ENCODE data around the gene SRSF10. TPM values are rescaled to one million over a fixed set of nuclear protein-coding genes. Genes with fewer than 3 reads are reported as not detected.
A peak's percentile ranks its signal among the peaks of the same experiment; 100 is the strongest.
"Not testable (repeated sequence)": the region's sequence is repeated elsewhere in the genome, so short reads cannot be mapped to it uniquely, and the experiment has no call there.

SRSF10 gene
- total RNA-seq, 1 donor from 2014 or later = 126 TPM

DNA sequence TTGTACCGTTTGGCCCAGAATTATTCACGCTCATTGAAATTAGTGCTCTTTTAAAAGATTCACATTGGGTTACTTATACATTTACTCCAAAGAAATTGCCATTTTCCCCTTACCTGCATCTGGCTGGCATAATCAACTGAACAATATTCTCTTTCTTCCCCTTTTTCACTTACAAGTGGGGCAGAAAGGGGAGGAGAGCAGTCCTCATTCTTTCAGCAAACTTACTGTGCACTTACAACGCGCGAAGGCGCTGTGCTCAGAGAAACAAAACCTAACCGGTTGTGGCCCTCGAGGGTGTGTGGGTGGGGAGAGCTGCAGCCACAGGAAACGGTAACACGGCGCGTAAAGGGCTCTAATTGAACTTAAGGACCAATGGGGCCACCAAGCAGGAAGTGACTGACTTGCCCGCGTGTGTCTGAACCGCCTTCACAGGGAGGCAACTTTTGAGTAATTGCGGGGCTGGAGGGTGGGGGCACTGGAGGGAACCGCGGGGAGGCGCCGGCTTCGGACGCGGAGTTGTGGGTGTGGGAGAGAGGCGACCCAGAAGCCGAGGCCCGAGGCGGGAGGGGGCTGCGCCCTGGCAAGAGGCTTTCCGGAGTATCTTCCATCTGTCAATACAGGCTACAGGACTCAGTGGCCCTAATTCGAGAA, 21.2 kb downstream of the SRSF10 start:
- DNase-seq (ENCODE audit: low spot score) = peak; percentile 92

DNA sequence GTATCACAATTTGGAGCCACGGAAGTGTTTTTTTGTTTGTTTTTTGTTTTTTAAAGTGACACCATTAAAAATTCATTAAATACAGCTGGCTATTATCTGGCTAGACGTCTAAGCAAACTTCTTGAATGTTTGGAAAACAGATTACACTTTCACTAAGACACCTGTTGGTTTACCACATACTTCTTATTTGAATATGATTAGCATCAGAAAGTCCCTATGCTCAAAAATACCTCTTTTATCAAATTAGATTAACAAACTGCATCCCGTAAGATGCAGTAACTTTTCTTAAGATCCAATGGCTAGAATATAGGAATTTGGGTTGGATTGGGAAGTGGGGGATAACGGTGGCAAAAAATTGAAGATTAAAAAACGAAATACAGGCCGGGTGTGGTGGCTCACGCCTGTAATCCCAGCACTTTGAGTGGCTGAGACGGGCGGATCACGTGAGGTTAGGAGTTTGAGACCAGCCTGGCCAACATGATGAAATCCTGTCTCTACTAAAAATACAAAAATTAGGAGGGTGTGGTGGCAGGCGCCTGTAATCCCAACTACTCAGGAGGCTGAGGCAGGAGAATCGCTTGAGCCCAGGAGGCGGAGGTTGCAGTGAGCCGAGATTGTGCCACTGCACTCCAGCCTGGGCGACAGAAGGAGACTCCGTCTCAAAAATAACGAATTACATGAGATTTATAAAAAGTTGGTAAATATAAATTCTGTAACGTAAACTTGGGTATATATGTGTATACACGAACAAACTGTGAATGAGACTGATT, 21.9 kb downstream of the SRSF10 start:
- DNase-seq (ENCODE audit: low spot score) = not testable (repeated sequence)

DNA sequence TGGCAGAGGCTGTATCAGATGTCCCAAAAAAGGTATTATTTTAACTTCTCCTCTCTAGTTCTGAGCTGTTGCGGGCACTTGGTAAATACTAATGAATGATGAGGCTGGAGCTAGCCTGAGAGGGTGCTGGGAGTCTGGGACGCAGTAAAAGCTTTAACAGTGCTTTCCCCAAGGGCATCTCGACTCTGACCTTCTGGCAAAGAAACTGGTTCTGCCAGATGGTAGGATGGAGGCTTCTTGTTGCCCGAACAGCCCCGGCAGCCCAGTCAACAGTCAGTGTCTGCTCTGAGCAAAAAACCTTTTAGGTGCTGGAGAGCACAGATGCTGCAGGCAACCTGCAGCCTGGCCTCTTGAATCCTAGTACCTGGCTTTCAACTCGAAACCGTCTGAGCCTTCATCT, 23.0 kb downstream of the SRSF10 start:
- no peak for DNase-seq (ENCODE audit: low spot score)

DNA sequence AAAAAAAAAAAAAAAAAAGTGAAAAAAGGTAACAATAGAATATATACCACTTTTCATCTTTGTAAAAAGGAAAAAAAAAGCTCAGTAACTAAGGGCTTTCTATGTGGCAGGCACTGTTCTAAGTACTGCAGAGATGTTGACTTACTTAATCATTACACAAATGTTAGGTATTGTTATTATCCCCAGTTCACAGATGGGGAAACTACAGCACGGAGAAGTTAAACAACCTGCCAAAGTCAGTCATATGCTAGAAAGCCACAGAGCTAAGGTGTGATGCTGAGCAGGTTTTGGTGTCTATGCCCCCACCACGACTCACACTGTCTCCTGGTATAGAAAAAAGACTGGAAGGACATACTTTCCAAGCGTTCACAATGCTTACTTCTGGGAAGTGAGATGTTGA, 27.1 kb downstream of the SRSF10 start:
- DNase-seq (ENCODE audit: low spot score) = no peak

DNA sequence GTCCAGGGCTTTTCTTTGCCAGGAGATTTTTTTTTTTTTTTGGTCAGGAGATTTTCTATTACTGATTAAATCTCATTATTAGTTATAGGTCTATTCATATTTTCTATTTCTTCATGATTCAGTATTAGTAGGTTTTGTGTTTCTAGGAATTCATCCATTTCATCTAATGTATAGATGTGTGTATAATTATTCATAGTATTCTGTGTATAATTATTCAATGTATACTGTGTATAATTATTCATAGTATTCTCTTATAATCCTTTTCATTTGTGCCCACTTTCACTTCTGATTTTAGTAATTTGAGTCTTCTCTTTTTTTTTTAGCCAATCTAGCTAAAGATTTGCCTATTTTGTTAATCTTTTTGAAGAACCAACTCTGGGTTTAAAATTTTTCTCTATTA, 32.8 kb downstream of the SRSF10 start:
- DNase-seq (ENCODE audit: low spot score) = no peak

DNA sequence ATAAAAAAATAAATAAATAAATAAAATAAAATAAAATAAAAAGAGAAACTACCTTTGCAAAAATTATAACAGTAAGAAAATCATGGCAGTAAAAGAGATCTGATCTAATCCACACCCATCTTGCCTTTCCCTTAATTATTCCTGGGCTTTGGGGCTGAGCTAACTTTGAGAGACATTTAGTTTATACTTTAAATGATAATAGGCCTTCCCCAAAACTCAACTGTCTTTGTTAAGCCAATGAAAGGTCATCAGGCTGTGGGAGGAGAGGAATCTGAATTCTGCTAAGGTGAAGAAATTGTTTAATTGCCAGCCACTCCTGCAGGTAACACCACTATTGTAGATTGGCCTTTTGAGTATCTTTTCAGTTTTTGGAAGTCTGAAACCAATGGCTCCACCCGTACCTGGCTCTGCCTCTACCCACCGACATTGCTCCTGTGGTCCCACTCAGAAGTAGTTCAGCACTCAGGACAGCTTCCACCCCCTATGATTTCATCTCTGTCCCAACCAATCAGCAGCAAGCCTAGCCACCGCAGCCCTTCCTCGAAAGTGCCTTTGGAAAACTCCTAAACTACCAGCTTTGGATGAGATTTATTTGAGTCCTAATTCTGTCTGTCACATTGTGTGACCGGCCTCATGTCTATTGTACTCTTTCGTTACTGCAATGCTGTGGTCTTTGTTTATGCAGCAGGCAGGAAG, 43.5 kb downstream of the SRSF10 start:
- no peak for DNase-seq (ENCODE audit: low spot score)

DNA sequence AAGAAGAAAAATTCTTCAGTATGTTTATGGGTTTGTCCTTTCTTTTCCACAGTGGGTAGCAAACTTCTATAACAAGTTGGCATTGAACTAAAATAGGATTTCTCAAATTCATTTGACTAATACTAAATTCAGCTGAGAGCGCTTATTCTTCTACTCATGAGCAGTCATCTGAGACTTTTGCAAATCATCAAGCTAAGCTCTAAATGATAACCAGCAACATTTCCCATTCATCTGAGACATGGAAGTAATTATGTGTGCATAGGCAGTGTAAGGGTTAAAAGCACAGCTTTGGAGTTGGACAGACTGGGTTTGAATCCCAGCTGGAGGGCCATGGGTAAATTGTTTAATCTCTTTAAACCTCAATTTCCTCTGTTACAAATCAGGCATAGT, 48.6 kb downstream of the SRSF10 start:
- DNase-seq (ENCODE audit: low spot score) = no peak

DNA sequence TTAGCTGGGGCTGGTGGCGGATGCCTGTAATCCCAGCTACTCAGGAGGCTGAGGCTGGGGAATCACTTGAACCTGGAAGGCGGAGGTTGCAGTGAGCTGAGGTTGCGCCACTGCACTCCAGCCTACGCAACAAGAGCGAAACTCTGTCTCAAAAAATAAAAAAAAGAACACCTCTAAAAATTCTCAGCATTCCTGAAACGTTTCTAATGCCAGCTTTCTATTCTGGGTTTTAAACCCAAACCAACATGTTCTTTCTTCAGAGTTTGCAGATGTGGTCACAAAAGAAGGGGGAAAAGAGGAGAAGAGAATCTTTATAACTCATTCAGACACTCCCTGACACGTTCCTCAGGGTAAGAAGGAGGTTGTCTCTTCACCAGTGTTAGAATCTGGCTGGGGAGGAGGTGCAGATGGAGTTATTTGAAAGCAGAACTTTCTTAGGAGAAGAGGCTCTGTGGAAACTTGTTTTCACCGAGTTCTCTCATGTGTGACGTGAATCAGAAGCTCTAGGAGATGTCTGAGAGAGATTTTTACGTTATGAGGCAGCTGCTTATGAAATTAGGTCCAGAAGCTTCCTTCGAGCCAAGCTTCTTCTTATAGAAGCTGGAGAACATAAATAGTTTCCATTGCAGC, 49.2 kb downstream of the SRSF10 start:
- no peak for DNase-seq (ENCODE audit: low spot score)

DNA sequence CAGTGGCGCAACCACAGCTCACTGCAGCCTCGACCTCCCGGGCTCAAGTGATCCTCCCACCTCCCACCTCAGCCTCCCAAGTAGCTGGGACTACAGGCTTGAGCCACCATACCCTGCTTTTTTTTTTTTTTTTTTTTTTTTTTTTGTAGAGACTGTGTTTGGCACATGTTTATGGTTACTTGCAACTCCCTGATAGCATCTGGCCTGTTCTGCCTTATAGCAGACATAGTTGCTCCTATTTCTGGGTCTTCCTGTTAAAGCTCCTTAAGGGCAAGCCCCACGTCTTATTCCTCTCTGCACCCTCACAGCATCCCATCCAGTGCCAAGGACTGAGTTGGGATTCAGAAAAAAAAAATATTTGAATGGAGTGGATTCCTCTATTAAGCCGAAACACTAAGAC, 49.9 kb downstream of the SRSF10 start:
- DNase-seq (ENCODE audit: low spot score) = no peak

DNA sequence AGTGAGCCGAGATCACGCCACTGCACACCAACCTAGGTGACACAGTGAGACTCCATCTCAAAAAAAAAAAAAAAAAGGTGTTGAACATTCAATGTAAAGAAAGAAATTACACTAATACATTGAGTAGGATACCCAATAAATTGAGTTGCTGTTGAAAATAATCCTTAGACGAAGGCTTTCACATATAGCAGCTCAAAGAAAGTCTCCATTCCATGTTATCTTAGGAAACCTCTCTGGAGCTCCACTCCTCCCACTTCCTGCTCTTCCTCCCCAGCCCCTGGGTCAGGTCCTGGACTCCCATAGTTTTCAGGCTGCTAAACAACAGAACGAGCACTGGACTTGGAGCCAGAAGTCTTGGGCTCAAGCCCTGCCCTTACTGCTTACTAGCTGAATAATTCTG, 51.3 kb downstream of the SRSF10 start:
- DNase-seq (ENCODE audit: low spot score) = no peak

DNA sequence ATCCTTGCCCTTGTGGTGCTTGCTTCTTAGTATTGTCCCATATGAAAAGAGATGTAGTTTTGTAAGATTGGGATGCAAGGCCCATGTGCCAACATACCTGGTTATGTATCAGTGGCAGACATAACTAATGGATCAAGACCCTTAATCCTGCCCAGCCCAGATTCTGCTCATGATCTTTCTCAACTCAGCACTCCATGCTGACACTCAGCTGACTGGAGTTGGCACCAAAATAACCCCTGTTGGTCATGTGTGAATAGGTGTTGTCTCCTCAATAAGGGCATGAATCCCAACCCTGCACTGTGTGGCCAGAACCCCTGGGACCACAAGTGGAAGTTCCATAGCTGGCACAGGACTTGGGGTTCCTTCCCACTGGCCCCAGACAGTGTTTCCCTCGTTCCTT, 53.0 kb downstream of the SRSF10 start:
- no peak for DNase-seq (ENCODE audit: low spot score)

DNA sequence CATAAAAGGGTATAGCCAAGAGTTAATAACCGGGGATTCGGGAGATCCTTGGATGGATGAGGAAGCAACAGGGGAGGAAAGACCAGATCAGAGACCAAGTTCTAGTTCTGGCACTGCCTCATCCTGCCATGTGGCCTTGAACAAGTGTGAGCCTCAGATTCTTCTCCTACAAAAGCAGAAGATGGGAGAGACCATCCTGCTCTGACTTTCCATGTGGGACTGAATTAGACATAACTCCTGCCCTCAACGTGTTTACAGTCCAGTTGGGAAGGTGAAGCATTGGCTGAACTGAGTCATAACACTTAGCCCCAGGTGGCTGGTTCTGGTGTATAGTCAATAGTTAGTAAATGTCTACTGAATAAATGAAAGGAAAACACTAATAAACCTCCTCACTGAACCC, 54.8 kb downstream of the SRSF10 start:
- no peak for DNase-seq (ENCODE audit: low spot score)

DNA sequence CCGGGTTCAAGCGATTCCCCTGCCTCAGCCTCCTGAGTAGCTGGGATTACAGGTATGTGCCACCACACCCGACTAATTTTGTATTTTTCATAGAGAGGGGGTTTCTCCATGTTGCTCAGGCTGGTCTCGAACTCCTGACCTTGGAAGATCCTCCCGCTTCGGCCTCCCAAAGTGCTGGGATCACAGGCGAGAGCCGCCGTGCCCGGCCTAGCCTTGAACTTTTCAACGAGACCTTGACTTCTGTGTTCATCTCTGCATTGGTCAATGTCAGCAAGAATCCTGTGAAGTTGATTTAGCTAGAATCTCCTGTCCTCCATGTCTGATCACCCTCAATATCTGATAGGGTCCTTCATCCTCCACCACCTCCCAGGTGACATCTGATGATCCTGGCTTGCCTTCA, 55.5 kb downstream of the SRSF10 start:
- DNase-seq (ENCODE audit: low spot score) = no peak

DNA sequence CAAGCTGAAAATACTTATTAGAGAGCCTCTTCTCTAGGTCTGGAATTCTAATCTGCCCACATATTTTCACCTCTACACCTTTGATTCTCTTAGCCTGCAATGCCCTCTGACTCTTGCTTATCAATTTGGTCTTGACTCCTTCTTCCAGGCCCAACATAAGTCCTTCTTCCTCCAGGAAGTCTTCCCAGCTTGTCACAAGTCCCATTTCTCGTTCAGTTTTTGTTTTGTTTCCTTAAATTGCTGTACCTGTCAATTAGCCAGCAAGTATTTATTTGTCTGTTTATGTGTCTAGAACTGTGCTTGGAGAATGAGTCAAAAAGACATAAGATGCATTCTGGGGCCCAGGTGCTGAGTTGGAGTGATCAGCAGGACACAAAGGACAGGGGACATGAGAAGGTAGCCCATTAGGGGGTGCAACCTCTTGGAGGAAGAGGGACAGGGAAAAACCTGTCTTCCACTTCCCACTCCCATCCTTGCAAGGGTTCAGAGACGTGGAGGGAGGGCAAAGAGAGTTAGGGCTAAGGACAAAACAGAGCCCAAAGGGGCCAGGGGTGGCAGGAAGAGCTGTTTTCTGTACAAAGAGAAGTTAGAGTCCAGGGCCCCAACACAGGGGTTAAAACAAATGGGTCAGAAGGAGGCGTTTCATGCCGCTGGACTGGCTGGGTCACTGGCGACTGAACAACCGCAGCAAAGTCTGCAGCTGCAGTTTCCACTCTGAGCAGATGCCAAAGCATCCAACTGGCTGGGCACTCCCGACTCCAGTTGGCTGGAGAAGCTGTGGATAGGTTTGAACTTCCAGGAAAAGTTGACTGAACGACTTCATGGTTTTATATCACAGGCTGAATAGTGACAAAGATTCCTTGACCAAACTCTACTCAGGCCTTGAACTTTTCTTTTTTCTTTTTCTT, 56.3 kb downstream of the SRSF10 start:
- DNase-seq (ENCODE audit: low spot score) = no peak

DNA sequence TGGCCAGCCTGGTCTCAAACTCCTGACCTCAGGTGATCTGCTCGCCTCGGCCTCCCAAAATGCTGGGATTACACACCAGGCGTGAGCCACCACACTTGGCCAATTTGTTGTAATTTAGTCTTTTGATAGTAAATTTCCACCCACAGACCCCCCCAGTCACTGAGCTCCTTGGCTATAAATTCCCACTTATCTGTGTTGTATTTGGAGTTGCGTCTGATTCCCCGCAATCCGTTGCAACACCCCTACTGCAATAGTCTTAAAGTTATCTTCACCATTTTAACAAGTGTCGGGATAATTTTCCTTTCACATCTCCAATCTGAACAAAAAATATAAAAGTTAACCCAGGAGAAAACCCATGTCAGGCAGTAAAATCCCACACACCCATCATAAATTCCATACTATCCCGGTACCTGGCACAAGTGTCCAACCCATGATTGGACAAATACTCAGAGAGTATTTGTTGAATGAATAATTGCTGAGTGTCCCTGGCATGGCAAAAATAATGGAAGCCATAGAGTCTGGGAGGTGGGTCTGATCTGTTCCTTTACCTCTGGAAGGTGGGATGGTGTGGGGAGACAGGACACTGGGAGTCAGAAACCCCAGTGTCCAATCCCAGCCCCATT, 57.7 kb downstream of the SRSF10 start:
- no peak for DNase-seq (ENCODE audit: low spot score)

DNA sequence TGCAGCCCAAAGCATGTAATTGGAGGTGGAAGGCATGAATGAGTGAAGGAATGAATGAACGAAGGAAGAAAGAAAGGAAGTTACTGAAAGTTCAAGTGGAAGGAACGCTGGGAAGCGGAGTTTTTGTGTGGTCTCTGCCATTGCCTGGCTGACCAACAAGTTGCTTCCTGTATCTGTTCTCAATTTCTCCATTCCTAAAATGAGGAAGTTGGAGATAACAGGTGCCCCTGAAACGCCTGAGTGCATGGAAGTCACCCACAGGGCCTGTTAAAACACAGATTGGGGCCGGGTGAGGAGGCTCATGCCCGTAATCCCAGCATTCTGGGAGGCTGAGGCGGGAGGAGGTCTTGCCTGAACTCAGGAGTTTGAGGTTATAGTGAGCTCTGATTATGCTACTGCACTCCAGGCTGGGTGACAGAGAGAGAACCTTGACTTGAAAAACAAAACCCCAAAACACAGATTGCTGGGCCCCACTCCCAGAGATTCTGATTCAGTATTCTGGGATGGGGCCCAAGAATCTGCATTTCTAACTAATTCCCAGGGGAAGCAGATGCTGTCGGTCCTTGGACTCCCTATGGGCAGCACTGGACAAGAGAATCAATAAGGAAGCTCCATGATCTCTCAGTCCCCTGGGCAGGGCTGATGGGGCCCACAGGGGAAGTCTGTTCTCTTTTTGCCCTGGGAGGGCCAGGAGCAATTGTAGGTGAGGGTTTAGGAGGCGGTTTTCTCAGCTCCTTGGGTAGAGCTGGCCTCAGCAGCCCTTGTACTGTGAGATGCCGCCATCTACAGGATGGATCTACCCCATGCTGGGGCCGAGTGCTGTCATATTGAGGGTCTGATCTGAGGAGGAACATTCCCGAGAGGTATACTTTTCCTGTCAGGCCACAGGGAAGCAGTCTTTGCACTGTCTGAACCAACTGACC, 63.7 kb downstream of the SRSF10 start:
- DNase-seq (ENCODE audit: low spot score) = peak; percentile 77

DNA sequence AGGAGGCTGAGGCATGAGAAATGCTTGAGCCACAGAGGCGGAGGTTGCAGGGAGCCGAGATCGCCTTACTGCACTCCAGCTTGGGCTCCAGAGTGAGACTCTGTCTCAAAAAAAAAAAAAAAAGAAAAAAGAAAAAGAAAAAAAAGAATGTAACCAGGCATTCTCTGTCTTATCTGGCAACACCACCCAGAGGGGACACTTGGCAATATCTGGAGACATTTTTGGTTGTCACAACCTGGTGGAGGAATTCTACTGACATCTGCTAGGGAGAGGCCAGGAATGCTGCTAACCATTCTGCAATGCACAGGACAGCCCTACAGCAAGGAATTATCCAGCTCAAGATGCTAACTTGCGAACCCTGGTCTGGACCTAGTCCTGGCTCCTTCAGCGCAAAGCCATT, 64.7 kb downstream of the SRSF10 start:
- no peak for DNase-seq (ENCODE audit: low spot score)

DNA sequence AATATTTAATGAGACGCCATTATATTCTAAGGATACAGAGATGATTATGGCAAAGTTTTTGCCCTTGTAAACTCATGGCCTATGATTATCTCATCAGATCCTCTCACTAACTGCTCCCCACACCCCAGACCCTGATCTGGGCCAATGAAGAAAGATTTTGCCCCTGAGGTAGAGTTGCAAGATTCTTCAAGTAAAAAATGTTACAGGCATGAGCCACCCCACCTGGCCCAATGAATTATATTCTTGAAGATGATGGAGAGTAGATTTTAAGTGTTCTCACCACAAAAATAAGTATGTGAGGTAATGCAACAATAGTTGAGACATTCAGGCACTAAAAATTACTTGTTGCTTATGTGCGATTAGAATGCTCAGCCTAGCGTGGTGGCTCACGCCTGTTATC, 65.2 kb downstream of the SRSF10 start:
- no peak for DNase-seq (ENCODE audit: low spot score)
